ENCODE data around the gene PVR. TPM values are rescaled to one million over a fixed set of nuclear protein-coding genes. Genes with fewer than 3 reads are reported as not detected.

Gene PVR
- total and polyA plus RNA-seq, 9 of the 15 experiments (the other 6 are each of a cell fraction or from before 2014, with no cell fraction given): 0.89 to 14.5 (median 9.8) TPM

DNA sequence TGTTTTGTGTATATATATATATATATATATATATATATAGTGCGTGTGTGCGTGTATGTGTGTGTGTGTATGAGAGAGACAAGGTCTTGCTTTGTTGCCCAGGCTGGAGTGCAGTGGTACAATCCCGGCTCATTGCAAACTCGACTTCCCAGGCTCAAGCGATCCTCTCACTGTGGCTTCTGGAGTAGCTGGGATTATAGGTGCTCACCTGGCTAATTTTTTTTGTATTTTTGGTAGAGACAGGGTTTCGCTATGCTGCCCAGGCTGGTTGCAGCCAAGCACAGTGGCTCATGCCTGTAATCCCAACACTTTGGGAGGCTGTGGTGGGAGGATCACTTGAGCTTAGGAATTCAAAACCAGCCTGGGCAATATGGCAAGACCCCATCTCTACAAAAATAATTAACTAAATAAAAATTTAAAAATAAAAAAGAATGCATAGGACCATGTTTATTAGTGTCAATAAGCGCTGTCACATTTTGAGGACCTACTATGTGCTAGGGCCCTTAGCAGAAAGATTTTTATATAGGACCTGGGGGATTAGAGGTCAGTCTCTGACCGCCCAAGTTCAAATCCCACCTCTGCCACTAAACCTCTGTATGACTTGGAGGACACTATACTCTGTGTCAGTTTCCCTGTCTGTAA, 1.8 kb downstream of the PVR start:
- Histone ChIP-seq H3K27me3 (ENCODE audit: control insufficient read depth in 2 of 2, insufficient read depth in 2 of 2, low read length in 2 of 2) (no peaks in the 10 kb centered on the region), H3K9me3 (replicated peaks; ENCODE audit: control insufficient read depth, insufficient read depth, low read depth, low read length) (no peaks in the 10 kb centered on the region), H3K9ac (ENCODE audit: insufficient read depth in 1 of 2, low read depth in 2 of 2, low read length in 2 of 2) (no peak overlapping the region), H3K4me1 (replicated peaks in 1 of 2; ENCODE audit: control insufficient read depth in 2 of 2, insufficient read depth in 2 of 2, low read length in 2 of 2) (peaks cover 0 to 25% of the 10 kb centered on the region in 2 experiments; a peak in 3 of 5 replicates), H4K20me1 (replicated peaks; ENCODE audit: control insufficient read depth, insufficient read depth, low read length) (no peaks in the 10 kb centered on the region), H2AFZ (ENCODE audit: low read depth, low read length) (no peak overlapping the region), H3K36me3 (ENCODE audit: control insufficient read depth, insufficient read depth, low read length) (peaks cover 7% of the 10 kb centered on the region; the same call in 2 of the 3 replicates), H3K27ac (ENCODE audit: extremely low read depth, low read depth, low read length) (no peak overlapping the region), H3K9me1 (ENCODE audit: control insufficient read depth, insufficient read depth, low read length) (no peaks in the 10 kb centered on the region), H3K4me3 (no peak overlapping the region), H3K79me2 (ENCODE audit: control insufficient read depth, insufficient read depth, low read length) (peaks cover 7% of the 10 kb centered on the region; the same call in 2 of the 3 replicates), H3K4me2 (ENCODE audit: insufficient read depth, low read length) (no peak overlapping the region)
- CTCF ChIA-PET (ENCODE audit: low intra/inter-chr PET ratio): no interaction called here
- no peak for ATAC-seq
- TF ChIP-seq, protein P1, sequence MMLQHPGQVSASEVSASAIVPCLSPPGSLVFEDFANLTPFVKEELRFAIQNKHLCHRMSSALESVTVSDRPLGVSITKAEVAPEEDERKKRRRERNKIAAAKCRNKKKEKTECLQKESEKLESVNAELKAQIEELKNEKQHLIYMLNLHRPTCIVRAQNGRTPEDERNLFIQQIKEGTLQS (IDR thresholded peaks at IDR 0.05): no peak
- TF ChIP-seq, protein P1 (CRISPR knock-in tag; conservative IDR thresholded peaks at IDR 0.05): no peak
- TF ChIP-seq ZKSCAN1 (IDR thresholded peaks at IDR 0.05; ENCODE audit: low read depth, low read length): peak; percentile 97
- no peak for TF ChIP-seq C11orf30 (IDR thresholded peaks at IDR 0.05; ENCODE audit: low read depth)
- TF ChIP-seq ZNF316 (IDR thresholded peaks at IDR 0.05): no peak
- peak; percentile 77 for TF ChIP-seq ZNF121 (CRISPR knock-in tag; conservative IDR thresholded peaks at IDR 0.05)
- 90% methylated on average over 8 of the region's 8 CpGs for WGBS (ENCODE audit: insufficient coverage, low coverage, missing lambda C conversion rate)
- POLR2A ChIA-PET: interaction anchor here (0.8 kb wide), 1 partner anchor 9 kb away, joined by 6 read pairs; no protein-coding TSS in a partner anchor
- intact Hi-C loops (cut with micrococcal nuclease) (no loop called here), in situ Hi-C loops (cut with MboI) (no loop called here)
- no peak for FAIRE-seq
- DNase-seq (ENCODE audit: extremely low read depth in 1 of 4, low spot score in 3 of 4): no peak
- no TSS peak for BruUV-seq (replicated peaks)
